Left cardiac atrium (tissue), 4 donors: ENCODE data around the gene MZF1. TPM values are rescaled to one million over a fixed set of nuclear protein-coding genes. Genes with fewer than 3 reads are reported as not detected.
A peak's percentile ranks its signal among the peaks of the same experiment; 100 is the strongest.
"Not testable (repeated sequence)": the region's sequence is repeated elsewhere in the genome, so short reads cannot be mapped to it uniquely, and the experiment has no call there.

Experiments
- ATAC-seq, 2 donors: fragments of 200-7000 bp; cut with Tn5 transposase; one replicate each; pipeline ENCODE4 v1.9.1; 2020; ENCODE audit warnings: mild to moderate bottlenecking in 2 of 2, moderate library complexity in 2 of 2
- DNase-seq: peaks from one replicate; pipeline ENCODE4 v3.0.0-alpha.2; 2020
- intact Hi-C, 2 donors: fragments of 100-400 bp; cut with DNase I; formaldehyde crosslinking; loops; one replicate each; pipeline versions ENCODE4 v1.14.1 to v1.15.1; 2022 to 2023
- total RNA-seq, 2 donors: library from RNA; stranded (reverse); fragmentation: NEBNext Ultra II Directional; extraction: Animal tissue kit (Norgen Biotek cat#: 25700); gene quantifications; one replicate each; pipeline ENCODE4 v1.2.1, GENCODE V29; 2021
- donor health status: DM: no; HTN: yes; CAD: no.
- donor health status: DM: no; HTN: yes; CAD: no; lungs with severe emphysema.
- donor health status: DM: yes; HTN: yes; CAD: no.
- donor health status: Dilated cardiomyopathy.

The MZF1 gene
- total RNA-seq, 2 donors from 2014 or later: 9.2 to 11.0 TPM

DNA sequence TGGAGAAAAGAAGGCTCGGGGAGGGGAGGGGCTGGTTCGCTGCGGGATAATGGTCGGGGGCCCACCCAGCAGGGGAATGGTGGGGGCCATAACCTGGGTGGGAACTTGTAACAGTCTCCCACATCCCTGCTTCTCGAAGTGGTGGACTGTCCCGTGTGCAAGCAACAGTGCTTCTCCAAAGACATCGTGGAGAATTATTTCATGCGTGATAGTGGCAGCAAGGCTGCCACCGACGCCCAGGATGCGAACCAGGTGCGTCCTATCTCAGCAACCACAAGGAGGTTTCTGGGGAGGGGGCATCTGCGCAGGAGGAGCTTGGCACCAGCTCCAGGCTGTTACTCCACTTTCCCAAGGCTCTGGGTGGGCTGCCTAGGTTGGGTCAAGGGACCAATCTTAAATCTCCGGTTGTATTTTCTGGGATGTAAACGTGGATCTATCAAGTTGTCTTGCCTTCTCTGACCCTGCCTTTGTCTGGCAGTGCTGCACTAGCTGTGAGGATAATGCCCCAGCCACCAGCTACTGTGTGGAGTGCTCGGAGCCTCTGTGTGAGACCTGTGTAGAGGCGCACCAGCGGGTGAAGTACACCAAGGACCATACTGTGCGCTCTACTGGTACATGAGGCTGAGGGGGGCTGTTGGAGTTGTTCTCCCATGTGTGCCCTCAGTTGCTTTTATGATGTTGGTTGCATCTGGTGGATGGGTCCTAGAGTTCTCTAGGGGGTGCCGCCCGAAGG is 27.7 kb downstream of the MZF1 start:
- no peak for DNase-seq
- intact Hi-C loops: no loop called here
- ATAC-seq: no peak

DNA sequence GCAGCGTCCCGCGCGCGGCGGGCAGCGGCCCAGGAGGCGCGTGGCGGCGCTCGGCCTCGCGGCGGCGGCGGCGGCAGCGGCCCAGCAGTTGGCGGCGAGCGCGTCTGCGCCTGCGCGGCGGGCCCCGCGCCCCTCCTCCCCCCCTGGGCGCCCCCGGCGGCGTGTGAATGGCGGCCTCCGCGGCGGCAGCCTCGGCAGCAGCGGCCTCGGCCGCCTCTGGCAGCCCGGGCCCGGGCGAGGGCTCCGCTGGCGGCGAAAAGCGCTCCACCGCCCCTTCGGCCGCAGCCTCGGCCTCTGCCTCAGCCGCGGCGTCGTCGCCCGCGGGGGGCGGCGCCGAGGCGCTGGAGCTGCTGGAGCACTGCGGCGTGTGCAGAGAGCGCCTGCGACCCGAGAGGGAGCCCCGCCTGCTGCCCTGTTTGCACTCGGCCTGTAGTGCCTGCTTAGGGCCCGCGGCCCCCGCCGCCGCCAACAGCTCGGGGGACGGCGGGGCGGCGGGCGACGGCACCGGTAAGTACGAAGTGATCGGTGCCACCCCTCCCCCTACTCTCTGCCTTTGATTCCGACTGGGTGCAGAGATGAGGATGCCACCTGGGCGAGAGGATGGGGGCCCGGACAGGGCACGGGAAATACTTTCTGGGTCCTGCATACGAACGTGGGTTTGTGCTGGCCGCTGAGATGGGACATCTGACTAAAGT is 28.4 kb downstream of the MZF1 start:
- intact Hi-C loops: no loop called here
- ATAC-seq: peak; percentile 5 to 47
- peak; percentile 58 for DNase-seq

DNA sequence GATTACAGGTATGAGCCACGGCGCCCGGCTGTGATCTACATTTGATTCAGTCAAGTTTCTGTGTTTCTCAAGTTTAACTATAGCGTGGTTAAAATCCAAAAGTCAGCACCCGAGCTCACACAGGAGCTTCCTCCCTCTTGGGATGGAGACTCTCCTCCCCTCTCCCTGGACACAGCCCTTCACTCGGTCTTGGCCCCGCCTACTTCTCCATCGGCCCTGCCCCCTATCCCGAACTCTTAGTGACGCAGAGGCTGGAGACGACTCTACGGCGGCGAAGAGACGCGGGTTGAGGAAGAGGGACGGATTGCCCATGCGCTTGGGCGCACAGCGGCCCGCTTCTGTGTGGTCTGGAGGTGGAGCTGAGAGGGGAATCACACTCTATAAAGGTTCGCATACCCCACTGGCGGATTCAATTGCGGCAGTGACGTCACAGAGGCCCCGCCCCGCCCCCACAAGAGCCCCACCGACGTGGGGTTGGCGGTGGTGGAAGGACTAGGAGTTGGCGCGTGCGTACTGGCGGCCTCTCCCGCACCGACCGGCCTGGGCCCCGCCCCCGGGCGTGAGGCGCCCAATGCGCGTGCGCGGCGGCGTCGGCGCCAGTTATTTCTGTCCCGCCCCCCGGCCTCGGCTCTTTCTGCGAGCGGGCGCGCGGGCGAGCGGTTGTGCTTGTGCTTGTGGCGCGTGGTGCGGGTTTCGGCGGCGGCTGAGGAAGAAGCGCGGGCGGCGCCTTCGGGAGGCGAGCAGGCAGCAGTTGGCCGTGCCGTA is 29.1 kb downstream of the MZF1 start, which contains the start of gene TRIM28:
TRIM28 (plus strand) TSS at position 239 of the 765 bp plus-strand sequence. CDS start 694 bp downstream, outside the sequence.
- intact Hi-C loops: no loop called here
- peak; percentile 95 to 98 for ATAC-seq
- peak; percentile 99 for DNase-seq

DNA sequence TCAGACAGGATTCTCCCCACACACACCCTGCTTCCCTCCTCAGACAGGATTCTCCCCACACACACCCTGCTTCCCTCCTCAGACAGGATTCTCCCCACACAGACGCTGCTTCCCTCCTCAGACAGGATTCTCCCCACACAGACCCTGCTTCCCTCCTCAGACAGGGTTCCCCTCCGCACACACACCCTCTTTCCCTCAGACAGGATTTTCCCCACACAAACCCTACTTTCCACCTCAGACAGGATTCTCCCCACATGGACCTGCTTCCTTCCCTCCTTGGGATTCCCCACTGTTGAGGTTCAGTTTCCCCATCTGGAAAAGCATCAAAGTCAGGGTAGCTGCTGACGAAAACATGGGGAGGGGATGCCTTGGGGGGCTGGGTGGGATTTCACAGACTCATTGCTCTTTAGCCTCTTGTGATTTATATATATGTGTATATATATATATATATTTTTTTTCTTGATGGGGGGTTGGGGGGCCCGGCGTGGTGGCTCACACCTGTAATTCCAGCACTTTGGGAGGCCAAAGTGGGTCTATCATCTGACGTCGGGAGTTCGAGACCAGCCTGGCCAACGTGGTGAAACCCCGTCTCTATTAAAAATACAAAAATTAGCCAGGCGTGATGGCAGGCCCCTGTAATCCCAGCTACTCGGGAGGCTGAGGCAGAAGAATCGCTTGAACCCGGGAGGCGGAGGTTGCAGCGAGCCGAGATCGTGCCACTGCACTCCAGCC is 30.3 kb downstream of the MZF1 start:
- ATAC-seq, DNase-seq, intact Hi-C loops: not testable (repeated sequence)

DNA sequence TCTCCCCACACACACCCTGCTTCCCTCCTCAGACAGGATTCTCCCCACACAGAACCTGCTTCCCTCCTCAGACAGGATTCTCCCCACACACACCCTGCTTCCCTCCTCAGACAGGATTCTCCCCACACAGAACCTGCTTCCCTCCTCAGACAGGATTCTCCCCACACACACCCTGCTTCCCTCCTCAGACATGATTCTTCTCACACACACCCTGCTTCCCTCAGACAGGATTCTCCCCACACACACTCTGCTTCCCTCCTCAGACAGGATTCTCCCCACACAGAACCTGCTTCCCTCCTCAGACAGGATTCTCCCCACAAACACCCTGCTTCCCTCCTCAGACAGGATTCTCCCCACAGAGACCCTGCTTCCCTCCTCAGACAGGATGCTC is 34.0 kb downstream of the MZF1 start:
- DNase-seq, intact Hi-C loops, ATAC-seq: not testable (repeated sequence)

GRCh38 chr19:58538257-58539168 is 34.6 kb downstream of the MZF1 start:
- DNase-seq: peak; percentile 80
- intact Hi-C loops: no loop called here
- peak; percentile 79 to 95 for ATAC-seq

DNA sequence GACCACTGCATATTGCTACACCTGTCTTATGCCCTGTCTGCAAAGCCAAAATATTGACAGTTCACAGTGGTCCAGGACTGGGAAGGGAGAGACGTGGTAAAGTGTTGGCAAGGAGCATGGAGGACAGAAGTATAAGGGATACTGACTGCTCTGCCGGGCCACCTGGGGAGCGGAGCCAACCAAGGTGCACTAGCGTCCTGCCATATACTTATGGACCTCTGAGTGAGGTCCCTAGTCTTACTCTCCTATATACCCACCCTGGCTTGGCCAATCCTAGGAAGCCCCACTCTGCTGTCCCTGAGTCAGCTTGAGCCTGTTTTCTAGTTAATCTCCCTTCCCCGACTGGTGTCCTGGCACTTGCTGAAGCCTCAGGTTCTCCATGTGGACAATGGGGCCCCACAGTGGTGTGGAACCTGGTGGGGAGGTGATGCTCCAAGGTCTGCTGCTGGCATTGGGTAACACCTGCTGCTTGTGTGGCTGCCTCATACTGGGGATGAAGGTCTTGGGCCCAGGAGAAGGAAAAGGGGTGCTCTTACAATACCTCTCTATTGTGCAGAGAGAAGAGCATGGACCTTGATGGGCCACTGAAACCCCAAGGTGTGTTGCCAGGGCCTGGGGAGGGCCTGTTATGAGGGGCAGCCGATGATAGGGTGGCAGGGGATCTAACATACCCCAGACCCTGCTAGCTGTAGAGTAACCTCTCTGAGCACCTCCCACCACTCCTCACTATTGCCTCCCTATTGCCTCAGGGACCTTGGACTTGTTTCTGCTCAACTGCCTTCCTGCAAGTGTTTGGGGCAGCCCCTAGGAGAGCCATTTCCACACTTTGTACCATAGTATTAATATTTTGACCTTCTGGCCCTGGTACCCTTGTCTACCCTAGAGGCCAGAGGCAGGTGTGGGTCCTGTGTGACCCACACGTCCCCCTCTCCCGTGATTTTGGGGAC is 36.0 kb downstream of the MZF1 start:
- ATAC-seq: peak in 1 of 2 donors; percentile 12
- intact Hi-C loops: no loop called here
- no peak for DNase-seq

DNA sequence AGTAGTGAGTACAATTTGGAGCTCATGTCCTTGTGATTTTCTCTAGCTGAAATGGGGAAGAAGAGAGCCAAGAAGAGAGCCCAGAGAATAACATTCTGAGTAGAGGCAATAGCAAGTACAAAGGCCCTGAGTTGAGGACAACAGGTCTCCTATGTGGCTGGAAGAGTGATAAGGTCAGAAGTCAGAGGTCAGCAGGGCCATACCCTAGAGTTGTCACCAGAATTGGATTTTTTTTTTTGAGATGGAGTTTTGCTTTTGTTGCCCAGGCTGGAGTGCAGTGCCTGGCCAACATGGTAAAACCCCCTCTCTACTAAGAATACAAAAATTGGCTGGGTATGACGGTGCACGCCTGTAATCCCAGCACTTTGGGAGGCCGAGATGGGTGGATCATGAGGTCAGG is 37.3 kb downstream of the MZF1 start:
- ATAC-seq (no peak), DNase-seq (no peak)
- intact Hi-C loops: no loop called here

DNA sequence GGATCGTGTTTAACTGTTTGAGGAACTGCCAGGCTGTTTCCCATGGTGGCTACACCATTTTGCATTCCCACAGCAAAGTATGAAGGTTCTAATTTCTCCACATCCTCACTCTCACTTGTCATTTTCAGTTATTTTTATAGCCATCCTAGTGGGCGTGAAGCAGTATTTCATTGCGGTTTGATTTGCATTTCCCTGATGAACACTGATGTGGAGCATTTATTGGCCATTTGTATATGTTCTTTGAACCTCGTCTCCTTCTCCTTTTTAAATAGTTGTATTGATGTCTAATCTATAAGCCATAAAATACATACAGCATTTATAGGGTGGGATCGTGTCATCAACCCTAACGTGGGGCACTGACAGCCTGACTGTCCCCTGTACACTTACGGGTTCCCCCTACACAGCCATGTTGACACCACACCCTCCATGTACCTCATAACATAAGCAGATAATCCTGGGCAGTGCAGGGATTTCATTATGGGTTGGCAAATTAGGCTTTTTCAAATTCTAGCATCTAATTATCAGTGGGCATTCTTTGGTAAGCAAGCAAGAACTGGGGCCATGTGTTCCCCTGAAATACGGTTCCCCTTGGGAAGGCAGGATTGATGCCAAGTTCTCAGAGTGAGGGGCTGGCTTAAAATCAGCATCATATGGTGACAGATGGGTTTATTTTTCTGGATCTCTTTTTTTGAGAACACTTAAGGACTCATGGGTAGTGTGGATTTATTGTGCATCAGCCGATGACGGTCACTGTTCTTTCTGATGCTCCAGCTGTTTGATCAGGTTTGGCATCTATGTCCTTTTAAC is 41.9 kb downstream of the MZF1 start:
- intact Hi-C loops: no loop called here
- no peak for ATAC-seq
- DNase-seq: no peak

GRCh38 chr19:58529405-58529804 is 43.7 kb downstream of the MZF1 start:
- ATAC-seq: no peak
- intact Hi-C loops: no loop called here
- no peak for DNase-seq

DNA sequence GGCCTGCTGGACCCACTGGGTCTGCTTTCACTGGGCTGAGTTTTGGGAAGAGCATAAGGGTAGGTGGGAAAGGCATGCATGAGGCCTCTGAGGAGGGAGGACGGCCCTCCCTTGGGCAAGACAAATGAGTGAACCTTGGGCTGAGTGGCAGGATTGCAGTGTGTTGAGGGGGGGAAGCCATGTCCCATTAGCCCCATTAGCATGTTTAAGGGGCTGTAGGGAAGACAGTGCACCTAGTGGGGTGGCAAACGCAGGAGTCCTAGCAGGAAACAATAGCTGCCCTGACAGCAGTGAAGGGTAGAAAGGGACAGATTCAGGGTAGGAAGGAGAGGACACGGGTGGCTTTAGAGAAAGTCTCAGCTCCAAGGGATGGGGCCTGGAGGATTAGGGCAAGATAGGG is 50.4 kb downstream of the MZF1 start:
- intact Hi-C loops: no loop called here
- DNase-seq (no peak), ATAC-seq (no peak)

- no peak for DNase-seq
- intact Hi-C loops: no loop called here
- no peak for ATAC-seq
Observed at GRCh38 chr19:58521651-58522050, 51.5 kb downstream of the MZF1 start.

DNA sequence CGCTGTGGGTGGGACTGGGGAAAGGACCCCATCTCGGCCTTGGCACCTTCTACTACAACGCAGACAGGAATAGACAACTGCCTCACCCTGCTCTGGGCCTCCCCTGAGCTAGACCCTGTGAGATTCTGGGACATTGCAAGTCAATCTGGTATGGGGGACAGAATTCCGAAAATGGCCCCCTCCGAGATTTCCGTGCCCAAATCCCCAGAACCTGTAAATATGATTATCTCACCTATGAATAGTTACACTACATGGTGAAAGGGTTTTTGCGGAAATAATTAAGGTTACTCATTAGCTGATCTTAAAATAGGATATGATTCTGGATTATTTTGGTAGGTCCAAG is 52.9 kb downstream of the MZF1 start:
- ATAC-seq: peak in 1 of 2 donors; percentile 41
- no peak for DNase-seq
- intact Hi-C loops: no loop called here

DNA sequence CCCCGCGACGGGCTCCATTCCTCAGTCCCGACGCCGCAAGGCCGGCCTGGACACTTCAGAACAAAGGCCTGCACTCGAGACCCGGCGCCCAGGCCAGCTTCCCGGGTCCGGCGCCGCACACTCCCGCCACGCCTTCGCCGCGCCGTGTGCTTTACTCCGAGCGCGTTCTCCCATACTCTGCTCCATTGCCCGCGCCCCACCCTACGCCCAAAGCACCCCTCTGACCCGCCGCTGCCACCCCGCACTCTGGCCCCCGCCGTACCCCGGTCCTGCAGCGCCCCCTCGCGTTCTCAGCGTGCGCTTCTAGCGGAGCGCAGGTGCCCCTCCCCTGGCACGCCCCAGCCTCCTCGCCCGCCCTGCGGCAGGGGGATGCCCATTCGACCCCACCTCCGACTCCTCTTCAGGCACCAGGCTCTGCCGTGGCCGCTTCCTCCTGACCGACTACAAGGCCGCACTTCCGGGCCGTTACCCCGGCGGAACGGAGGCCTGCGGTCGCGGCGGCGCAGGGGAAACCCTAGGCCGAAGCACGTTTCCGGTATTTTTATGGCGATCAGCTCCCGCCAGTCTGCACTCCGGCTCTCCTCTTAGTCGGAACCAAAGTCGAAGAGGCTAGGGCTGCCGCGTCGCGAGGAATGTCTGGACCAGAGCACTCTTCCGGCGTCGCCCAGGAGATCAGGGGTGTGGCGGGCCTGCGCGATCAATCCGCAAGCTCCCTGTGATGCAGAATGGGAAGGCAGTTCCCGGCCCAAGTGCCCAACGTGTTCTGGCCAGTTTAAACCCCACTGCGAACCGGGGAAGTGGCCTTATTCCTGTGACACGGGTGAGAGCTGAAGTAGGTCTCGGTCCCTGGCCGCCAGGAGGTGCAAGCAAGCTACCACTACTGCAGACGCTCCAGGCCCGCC is 53.5 kb downstream of the MZF1 start, which contains the start of gene ZBTB45:
ZBTB45 (minus strand) TSS at position 456 of the 902 bp plus-strand sequence. CDS start 2,137 bp downstream, outside the sequence.
- ATAC-seq (peak; percentile 90 to 94), DNase-seq (peak; percentile 92)
- intact Hi-C loops: no loop called here

GRCh38 chr19:58519087-58519354 is 54.1 kb downstream of the MZF1 start:
- DNase-seq (peak; percentile 75), ATAC-seq (peak; percentile 67 to 72)
- intact Hi-C loops: no loop called here
